Left kidney (tissue), 2 donors: ENCODE measurements around the gene CNPY1. TPM values are rescaled to one million over a fixed set of nuclear protein-coding genes. Genes with fewer than 3 reads are reported as not detected.

Experiments used
- DNase-seq: peaks from one replicate; pipeline ENCODE4 v3.0.0-alpha.2; 2013
- polyA plus RNA-seq: library from polyadenylated mRNA; unstranded; fragments of 120-200 nt; gene quantifications from one replicate; pipeline ENCODE4 v1.2.1, GENCODE V29; 2013; ENCODE audit not compliant: insufficient read length

The CNPY1 gene
- polyA plus RNA-seq, 1 donor, result not detected

DNA sequence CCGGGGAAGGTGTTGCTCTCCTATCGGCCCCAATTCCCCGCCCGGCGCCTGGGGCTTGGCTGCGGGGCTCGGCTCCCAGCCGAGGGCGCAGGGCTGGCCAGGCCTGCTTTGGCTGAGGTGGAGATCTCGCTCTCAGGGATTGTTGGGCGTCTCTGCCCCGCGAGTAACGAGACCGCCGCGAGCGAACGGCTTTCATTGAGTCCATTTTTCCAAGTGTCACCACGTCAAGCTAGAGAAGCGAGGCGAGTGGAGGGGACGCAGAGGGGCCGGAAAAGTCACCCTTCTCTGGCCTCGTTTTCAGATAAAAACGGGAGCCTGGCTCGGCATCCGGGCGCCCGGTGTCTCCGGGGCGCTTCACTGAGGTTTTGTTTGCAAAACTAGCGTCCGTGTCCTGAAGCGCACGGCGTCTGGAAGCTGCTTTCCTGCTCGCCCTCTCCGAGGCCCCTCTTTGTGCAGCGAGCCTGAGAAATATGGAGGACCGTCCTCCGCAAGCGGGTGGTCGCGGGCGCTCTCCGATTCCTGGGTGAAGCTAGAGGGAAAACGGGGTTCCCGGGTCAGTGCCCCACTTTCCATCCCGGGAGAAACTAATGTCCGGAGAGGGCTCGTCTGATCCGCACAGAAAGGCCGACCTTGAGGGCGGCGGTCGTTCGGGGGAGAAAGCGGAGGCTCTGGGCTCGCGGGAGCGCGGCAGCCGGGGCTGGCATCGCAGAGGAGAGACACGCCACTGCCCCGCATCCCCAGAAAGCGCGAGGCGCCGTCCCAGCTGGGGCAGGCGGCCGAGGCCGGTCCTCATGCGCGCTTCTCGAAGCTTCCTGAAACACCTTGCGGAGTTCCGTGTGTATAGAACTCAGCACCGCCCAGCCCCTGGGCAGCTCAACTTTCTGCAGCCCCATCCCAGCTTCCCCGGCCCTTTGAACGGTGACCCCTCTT lies 91.9 kb downstream of the CNPY1 start:
- DNase-seq, result no peak

DNA sequence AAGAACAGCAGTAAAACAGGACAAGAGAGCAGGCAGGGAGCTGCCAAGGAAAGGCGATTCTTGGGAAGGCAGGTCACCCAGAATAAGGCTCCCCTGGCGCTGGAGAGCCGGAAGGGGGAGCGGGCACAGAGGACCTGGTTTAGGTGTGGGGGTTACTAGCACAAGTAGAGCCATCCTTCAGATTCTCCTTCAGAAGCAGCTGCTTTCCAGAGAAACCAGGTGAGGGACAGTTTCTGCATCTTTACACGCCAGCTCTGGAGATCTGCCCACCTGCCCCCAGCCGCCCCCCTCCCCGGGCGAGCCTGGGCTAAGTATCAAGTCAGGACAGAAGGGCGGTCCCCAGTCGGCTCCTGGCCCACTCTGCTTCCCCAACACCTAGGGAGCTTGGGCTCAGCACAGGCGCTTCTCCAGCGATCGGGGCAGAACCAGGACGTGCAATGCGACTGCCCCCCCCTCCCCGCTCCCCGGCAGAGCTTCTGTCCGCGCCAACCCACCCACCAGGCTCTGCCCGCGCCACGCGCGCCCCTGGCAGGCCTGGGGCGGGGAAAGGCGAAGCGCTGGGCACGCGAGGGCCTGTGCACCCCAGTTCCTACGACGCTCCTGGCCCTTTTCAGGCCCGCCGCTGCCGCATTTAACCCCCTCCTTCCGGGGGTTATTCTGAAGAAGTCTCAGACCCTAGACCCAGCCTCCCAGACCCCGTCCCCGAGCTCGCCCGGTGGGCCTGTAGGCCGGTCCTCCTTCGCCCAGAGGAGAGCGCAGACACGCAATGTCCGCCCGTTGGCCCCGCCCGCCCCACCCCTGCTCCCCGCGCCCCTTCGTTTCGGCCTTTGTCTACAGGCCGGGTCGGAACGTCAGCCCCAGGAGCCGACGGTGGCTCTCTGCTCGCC lies 92.8 kb downstream of the CNPY1 start:
- no peak for DNase-seq

DNA sequence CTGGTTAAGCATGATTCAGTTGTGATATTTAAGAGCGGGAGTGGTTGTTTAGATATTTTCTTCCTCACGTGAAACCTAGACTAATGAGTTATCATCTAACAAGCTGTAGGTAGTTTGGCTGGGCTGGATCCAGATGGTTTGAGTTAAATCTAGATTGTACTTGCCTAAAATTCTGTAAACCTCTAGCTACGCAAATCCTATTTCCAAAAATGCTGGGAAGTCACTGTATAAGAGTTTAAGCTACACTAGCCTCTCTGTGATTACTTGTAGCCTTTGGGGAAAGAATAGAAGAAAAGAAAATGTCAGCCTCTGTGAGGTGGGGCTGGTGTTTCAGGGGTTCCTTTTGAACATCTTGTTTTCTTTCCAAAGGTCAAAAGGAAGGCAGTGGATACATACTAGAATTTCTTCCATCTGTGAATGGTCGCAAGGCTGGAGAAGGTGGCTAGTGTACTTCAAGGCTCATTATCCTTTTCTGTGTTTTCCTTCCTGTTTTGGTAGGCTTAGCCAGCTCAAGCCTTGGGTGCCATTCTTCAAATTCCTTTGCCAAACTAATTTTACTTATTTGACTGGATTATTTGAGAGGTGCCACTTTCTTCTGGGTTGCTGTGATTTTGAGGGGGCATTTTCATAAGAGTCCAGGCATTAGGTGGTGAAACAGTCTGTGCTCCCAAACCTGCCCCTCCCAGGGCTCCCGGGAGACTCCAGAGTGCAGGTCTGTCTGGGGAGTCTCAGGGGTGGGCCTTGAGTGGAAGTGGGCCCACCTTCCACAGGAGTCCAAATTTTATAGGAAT lies 93.7 kb downstream of the CNPY1 start:
- DNase-seq, result no peak

GRCh38 chr7:155451840-155452239 lies 94.5 kb downstream of the CNPY1 start:
- no peak for DNase-seq

Other genes starting within 250 kb of the CNPY1 start
- 25.4 TPM for gene INSIG1, start 248.7 kb downstream of the CNPY1 start, polyA plus RNA-seq
- 0.03 TPM for gene EN2, start 88.4 kb downstream of the CNPY1 start, polyA plus RNA-seq
- 44.2 TPM for gene RBM33, start 98.1 kb upstream of the CNPY1 start, polyA plus RNA-seq